Ascending aorta (tissue), 2 donors: Measurements from ENCODE around the gene PDE4C. TPM values are rescaled to one million over a fixed set of nuclear protein-coding genes. Genes with fewer than 3 reads are reported as not detected.

Source experiments
- DNase-seq, 2 donors: peaks; one replicate each; pipeline ENCODE4 v3.0.0-alpha.2; 2019; ENCODE audit warnings: low spot score in 2 of 2
- H3K27ac ChIP-seq, 2 donors: fragments of 200-600 bp; sonication (generic); one replicate each; pipeline ENCODE4 v1.5.1; 2016 to 2017; ENCODE audit warnings: mild to moderate bottlenecking in 1 of 2
- H3K27me3 ChIP-seq: fragments of 200-600 bp; sonication (generic); one replicate; pipeline ENCODE4 v1.5.1; 2017
- H3K36me3 ChIP-seq, 2 donors: fragments of 200-600 bp; sonication (generic); one replicate each; pipeline ENCODE4 v1.5.1; 2016
- H3K4me1 ChIP-seq, 2 donors: fragments of 200-600 bp; sonication (generic); one replicate each; pipeline ENCODE4 v1.5.1; 2016 to 2017; ENCODE audit warnings: mild to moderate bottlenecking in 1 of 2
- H3K4me3 ChIP-seq, 2 donors: fragments of 200-600 bp; sonication (generic); one replicate each; pipeline ENCODE4 v1.5.1; 2016 to 2017; ENCODE audit warnings: mild to moderate bottlenecking in 1 of 2
- H3K9me3 ChIP-seq, 2 donors: fragments of 200-600 bp; sonication (generic); one replicate each; pipeline ENCODE4 v1.5.1; 2016
- CTCF ChIP-seq, 3 experiments: fragments of 200-600 bp in 2 of 3; fragments of 450-650 bp in 1 of 3; sonication (generic) in 2 of 3; IDR thresholded peaks; one replicate each; pipeline ENCODE4 v1.5.1; 2016 to 2019; ENCODE audit warnings: antibody characterized with exemption in 3 of 3, mild to moderate bottlenecking in 1 of 3, moderate library complexity in 1 of 3
- intact Hi-C: fragments of 100-400 bp; cut with DNase I; formaldehyde crosslinking; loops from one replicate; pipeline ENCODE4 v1.15.1; 2023
- total RNA-seq: library from RNA; depleted of rRNA; stranded (reverse); fragments of >200 nt; gene quantifications from one replicate; pipeline ENCODE4 v1.1.0, GENCODE V29; 2016

Gene PDE4C
- total RNA-seq, 1 donor from 2014 or later, result not detected

GRCh38 chr19:18185538-18185937 is 40.7 kb downstream of the PDE4C start:
- no peak overlapping the region for H3K27ac ChIP-seq
- no peak overlapping the region for H3K4me3 ChIP-seq
- H3K4me1 ChIP-seq, result no peaks in the 10 kb centered on the region
- H3K9me3 ChIP-seq, result no peaks in the 10 kb centered on the region
- no peaks in the 10 kb centered on the region for H3K27me3 ChIP-seq
- intact Hi-C loops, result no loop called here
- no peak for TF ChIP-seq CTCF (IDR thresholded peaks at IDR 0.05)
- DNase-seq, result no peak
- no peaks in the 10 kb centered on the region for H3K36me3 ChIP-seq

DNA sequence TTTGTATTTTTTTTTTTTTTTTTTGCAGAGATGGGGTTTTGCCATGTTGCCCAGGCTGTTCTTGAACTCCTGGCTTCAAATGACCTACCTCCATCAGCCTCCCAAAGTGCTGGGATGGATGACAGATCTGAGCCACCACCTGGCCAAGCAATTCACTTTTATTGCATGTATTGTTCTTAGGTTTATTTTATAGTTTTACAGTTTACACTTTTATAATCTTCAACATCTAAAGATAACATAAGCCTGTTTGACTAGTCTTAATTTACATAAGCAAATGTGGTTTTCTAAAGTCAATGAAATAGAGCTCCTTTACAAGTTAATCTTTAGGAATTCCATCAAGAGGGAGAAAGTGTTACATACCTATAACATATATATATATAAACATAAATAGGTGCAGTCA is 42.7 kb downstream of the PDE4C start:
- Histone ChIP-seq H3K4me1 (no peaks in the 10 kb centered on the region), H3K27me3 (no peaks in the 10 kb centered on the region), H3K4me3 (no peak overlapping the region), H3K9me3 (no peaks in the 10 kb centered on the region), H3K27ac (no peak overlapping the region), H3K36me3 (no peaks in the 10 kb centered on the region)
- TF ChIP-seq CTCF (IDR thresholded peaks at IDR 0.05), result no peak
- intact Hi-C loops, result no loop called here
- no peak for DNase-seq

DNA sequence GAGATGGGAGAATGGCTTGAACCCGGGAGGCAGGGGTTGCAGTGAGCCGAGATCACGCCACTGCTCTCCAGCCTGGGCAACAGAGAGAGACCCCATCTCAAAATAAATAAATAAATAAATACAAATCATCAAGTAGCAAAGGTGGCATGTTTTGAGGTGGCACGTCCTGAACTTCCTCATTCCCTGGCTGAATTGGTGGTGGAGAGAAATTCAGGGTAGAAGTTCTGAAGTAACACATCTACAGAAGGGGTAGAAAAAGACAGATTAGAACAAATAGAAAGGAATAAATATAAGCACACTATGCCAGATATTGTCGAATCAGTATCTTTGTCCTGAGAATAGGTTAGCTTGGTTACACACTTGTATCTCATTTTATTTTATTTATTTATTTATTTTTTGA is 46.3 kb downstream of the PDE4C start:
- intact Hi-C loops, result no loop called here
- DNase-seq, result no peak
- Histone ChIP-seq H3K4me3 (no peak overlapping the region), H3K27me3 (no peaks in the 10 kb centered on the region), H3K4me1 (no peaks in the 10 kb centered on the region), H3K36me3 (no peaks in the 10 kb centered on the region), H3K9me3 (no peaks in the 10 kb centered on the region), H3K27ac (no peak overlapping the region)
- TF ChIP-seq CTCF (IDR thresholded peaks at IDR 0.05), result no peak

GRCh38 chr19:18176367-18177310 is 49.6 kb downstream of the PDE4C start:
- no peak for TF ChIP-seq CTCF (IDR thresholded peaks at IDR 0.05)
- Histone ChIP-seq H3K4me1 (peaks cover 0 to 7% of the 10 kb centered on the region in 2 donors), H3K4me3 (no peak overlapping the region), H3K27ac (no peak overlapping the region), H3K27me3 (no peaks in the 10 kb centered on the region), H3K36me3 (no peaks in the 10 kb centered on the region), H3K9me3 (no peaks in the 10 kb centered on the region)
- no peak for DNase-seq
- intact Hi-C loops, result no loop called here

GRCh38 chr19:18174983-18175382 is 51.3 kb downstream of the PDE4C start:
- no peak for DNase-seq
- peak overlapping the region; percentile 75 to 77 for H3K4me3 ChIP-seq
- H3K36me3 ChIP-seq, result no peaks in the 10 kb centered on the region
- intact Hi-C loops, result no loop called here
- no peaks in the 10 kb centered on the region for H3K27me3 ChIP-seq
- H3K4me1 ChIP-seq, result peaks cover 0 to 7% of the 10 kb centered on the region in 2 donors
- H3K9me3 ChIP-seq, result no peaks in the 10 kb centered on the region
- no peak for TF ChIP-seq CTCF (IDR thresholded peaks at IDR 0.05)
- H3K27ac ChIP-seq, result no peak overlapping the region

Other genes with a start within 250 kb of the PDE4C start
- gene ARRDC2, start 218.3 kb downstream of the PDE4C start, total RNA-seq, result 443 TPM
- 1.5 TPM for gene IL12RB1, start 139.5 kb downstream of the PDE4C start, total RNA-seq
- 32.8 TPM for gene MAST3, start 128.7 kb downstream of the PDE4C start, total RNA-seq
- 43.1 TPM for gene PIK3R2, start 73.3 kb downstream of the PDE4C start, total RNA-seq
- 35.1 TPM for gene IFI30, start 52.6 kb downstream of the PDE4C start, total RNA-seq
- gene MPV17L2, start 33.2 kb downstream of the PDE4C start, total RNA-seq, result 9.5 TPM
- gene RAB3A, start 22.4 kb downstream of the PDE4C start, total RNA-seq, result 12.3 TPM
- 51.2 TPM for gene IQCN, start 48.0 kb upstream of the PDE4C start, total RNA-seq
- 3,570 TPM for gene JUND, start 55.2 kb upstream of the PDE4C start, total RNA-seq
- 62.5 TPM for gene LSM4, start 96.6 kb upstream of the PDE4C start, total RNA-seq
- gene PGPEP1, start 114.2 kb upstream of the PDE4C start, total RNA-seq, result 14.8 TPM
- gene GDF15, start 159.7 kb upstream of the PDE4C start, total RNA-seq, result 8.5 TPM
- gene LRRC25, start 171.2 kb upstream of the PDE4C start, total RNA-seq, result 6.9 TPM
- gene SSBP4, start 193.0 kb upstream of the PDE4C start, total RNA-seq, result 233 TPM
- gene ISYNA1, start 211.7 kb upstream of the PDE4C start, total RNA-seq, result 93.1 TPM